Measurements from ENCODE around the gene OGA.

OGA gene

GRCh38 chr10:101761226-101761625 is 57.0 kb downstream of the OGA start:
- no peak for TF ChIP-seq TCF4 (CRISPR knock-in tag; IDR thresholded peaks at IDR 0.05; ENCODE audit: borderline replicate concordance)
- TF ChIP-seq ISL1 (CRISPR knock-in tag; IDR thresholded peaks at IDR 0.05): no peak
- no peak for TF ChIP-seq PATZ1 (CRISPR knock-in tag; IDR thresholded peaks at IDR 0.05; ENCODE audit: borderline replicate concordance)
- no peak for ATAC-seq

- TF ChIP-seq PATZ1 (CRISPR knock-in tag; IDR thresholded peaks at IDR 0.05; ENCODE audit: borderline replicate concordance) (no peak), ESRRG (CRISPR knock-in tag; IDR thresholded peaks at IDR 0.05) (no peak)
- ATAC-seq: peak; percentile 44
Measured at GRCh38 chr10:101760510-101760909, 57.7 kb downstream of the OGA start.

- ATAC-seq: no peak
- TF ChIP-seq CREB5 (CRISPR knock-in tag; IDR thresholded peaks at IDR 0.05; ENCODE audit: low read depth): no peak
- no peak for TF ChIP-seq POU6F1 (CRISPR knock-in tag; IDR thresholded peaks at IDR 0.05; ENCODE audit: borderline replicate concordance, low read depth)
Measured at GRCh38 chr10:101759309-101760247, 58.7 kb downstream of the OGA start.

- ATAC-seq: no peak
- TF ChIP-seq OSR1 (CRISPR knock-in tag; IDR thresholded peaks at IDR 0.05) (no peak), ZC3H10 (CRISPR knock-in tag; IDR thresholded peaks at IDR 0.05) (no peak), ZNF8 (CRISPR knock-in tag; IDR thresholded peaks at IDR 0.05) (no peak), PPARA (CRISPR knock-in tag; IDR thresholded peaks at IDR 0.05; ENCODE audit: borderline replicate concordance) (no peak), TSHZ2 (CRISPR knock-in tag; IDR thresholded peaks at IDR 0.05) (no peak), ESRRG (CRISPR knock-in tag; IDR thresholded peaks at IDR 0.05) (no peak), SNAI2 (CRISPR knock-in tag; IDR thresholded peaks at IDR 0.05) (no peak), ISL1 (CRISPR knock-in tag; IDR thresholded peaks at IDR 0.05) (no peak), ARNTL (CRISPR knock-in tag; IDR thresholded peaks at IDR 0.05; ENCODE audit: borderline replicate concordance, low read depth) (no peak), ZNF565 (CRISPR knock-in tag; conservative IDR thresholded peaks at IDR 0.05; ENCODE audit: low read depth) (no peak), ZFP30 (CRISPR knock-in tag; IDR thresholded peaks at IDR 0.05) (no peak), PATZ1 (CRISPR knock-in tag; IDR thresholded peaks at IDR 0.05; ENCODE audit: borderline replicate concordance) (no peak), TCF4 (CRISPR knock-in tag; IDR thresholded peaks at IDR 0.05; ENCODE audit: borderline replicate concordance) (no peak), GLIS3 (CRISPR knock-in tag; IDR thresholded peaks at IDR 0.05) (no peak), TOX (CRISPR knock-in tag; IDR thresholded peaks at IDR 0.05; ENCODE audit: borderline replicate concordance) (no peak)
Measured at GRCh38 chr10:101758858-101759257, 59.4 kb downstream of the OGA start.
